Activated naive CD4-positive, alpha-beta T cell treated with anti-CD3 and anti-CD28 coated beads, Interleukin-2, amount 50 U/mL, for 72 hours (primary cell): ENCODE data around the gene CDH13. TPM values are rescaled to one million over a fixed set of nuclear protein-coding genes. Genes with fewer than 3 reads are reported as not detected.
A peak's percentile ranks its signal among the peaks of the same experiment; 100 is the strongest.

ENCODE experiments used
- ATAC-seq, 2 donors: fragments of 150-1000 bp; cut with Tn5 transposase; 2 replicates each; pipeline ENCODE4 v1.10.0; 2021; ENCODE audit warnings: mild to moderate bottlenecking in 2 of 2, moderate library complexity in 2 of 2
- DNase-seq, 2 donors: peaks; one replicate each; pipeline ENCODE4 v3.0.0; 2021 to 2022; ENCODE audit warnings: low spot score in 2 of 2
- H3K27ac Mint-ChIP-seq, 2 donors: one replicate each; pipeline ENCODE4 v1.8.0; 2022; ENCODE audit warnings: mild to moderate bottlenecking in 2 of 2, mixed read lengths in 2 of 2
- H3K36me3 Mint-ChIP-seq, 2 donors: one replicate each; pipeline ENCODE4 v1.8.0; 2022; ENCODE audit warnings: mixed read lengths in 2 of 2
- H3K9me3 Mint-ChIP-seq, 2 donors: one replicate each; pipeline ENCODE4 v1.8.0; 2022; ENCODE audit warnings: mixed read lengths in 2 of 2
- total RNA-seq, 2 donors: library from RNA; stranded (reverse); gene quantifications; one replicate each; pipeline ENCODE4 v1.2.3, GENCODE V29; 2022

CDH13 gene
- total RNA-seq, 2 donors from 2014 or later = not detected

GRCh38 chr16:83806036-83806435 lies 1179.3 kb downstream of the CDH13 start:
- no peak for ATAC-seq
- no peak for DNase-seq
- peaks cover 0 to 10% of the 10 kb centered on the region in 2 donors for H3K9me3 Mint-ChIP-seq
- no peak overlapping the region for H3K27ac Mint-ChIP-seq
- peaks cover 11 to 12% of the 10 kb centered on the region in 2 donors for H3K36me3 Mint-ChIP-seq

GRCh38 chr16:83806731-83807130 lies 1180.0 kb downstream of the CDH13 start:
- H3K36me3 Mint-ChIP-seq = peaks cover 11 to 12% of the 10 kb centered on the region in 2 donors
- H3K27ac Mint-ChIP-seq = peak overlapping the region; percentile 41 to 93
- ATAC-seq = no peak
- DNase-seq = no peak
- peaks cover 0 to 10% of the 10 kb centered on the region in 2 donors for H3K9me3 Mint-ChIP-seq

GRCh38 chr16:83807327-83807709 lies 1180.5 kb downstream of the CDH13 start:
- Mint-ChIP-seq H3K9me3 (peaks cover 0 to 10% of the 10 kb centered on the region in 2 donors), H3K27ac (peak overlapping the region; percentile 41 to 93), H3K36me3 (peaks cover 11 to 12% of the 10 kb centered on the region in 2 donors)
- DNase-seq (no peak), ATAC-seq (no peak)

- Mint-ChIP-seq H3K9me3 (peaks cover 0 to 10% of the 10 kb centered on the region in 2 donors), H3K27ac (peak within 1 kb of the TSS; percentile 93 to 98), H3K36me3 (peaks cover 15 to 16% of the 10 kb centered on the region in 2 donors)
- peak; percentile 91 to 94 for DNase-seq
- peak; percentile 97 to 98 for ATAC-seq
Observed at GRCh38 chr16:83807710-83808572, 1181.2 kb downstream of the CDH13 start, which contains the start of gene HSBP1. Gene HSBP1, plus strand, starts transcription at chr16:83807978. Its CDS starts 99 bp downstream, at chr16:83808077.

- H3K36me3 Mint-ChIP-seq = peaks cover 18% of the 10 kb centered on the region in 2 donors
- DNase-seq (no peak), ATAC-seq (no peak)
- peak overlapping the region; percentile 93 to 98 for H3K27ac Mint-ChIP-seq
- peaks cover 0 to 10% of the 10 kb centered on the region in 2 donors for H3K9me3 Mint-ChIP-seq
Observed at GRCh38 chr16:83808573-83809014, 1181.8 kb downstream of the CDH13 start.

GRCh38 chr16:83809092-83809491 lies 1182.3 kb downstream of the CDH13 start:
- ATAC-seq = no peak
- Mint-ChIP-seq H3K36me3 (peaks cover 18% of the 10 kb centered on the region in 2 donors), H3K27ac (peak overlapping the region; percentile 93 to 98), H3K9me3 (peaks cover 0 to 10% of the 10 kb centered on the region in 2 donors)
- DNase-seq = no peak

- no peak for ATAC-seq
- Mint-ChIP-seq H3K9me3 (peaks cover 0 to 10% of the 10 kb centered on the region in 2 donors), H3K36me3 (peaks cover 18% of the 10 kb centered on the region in 2 donors), H3K27ac (peak overlapping the region in 1 of 2 donors; percentile 68)
- DNase-seq = no peak
Observed at GRCh38 chr16:83810901-83811300, 1184.1 kb downstream of the CDH13 start.

GRCh38 chr16:83813823-83814658 lies 1187.3 kb downstream of the CDH13 start:
- Mint-ChIP-seq H3K36me3 (peaks cover 9 to 11% of the 10 kb centered on the region in 2 donors), H3K9me3 (no peaks in the 10 kb centered on the region), H3K27ac (no peak overlapping the region)
- ATAC-seq (peak in 1 of 2 donors; percentile 52), DNase-seq (no peak)

- Mint-ChIP-seq H3K36me3 (peaks cover 5 to 7% of the 10 kb centered on the region in 2 donors), H3K27ac (no peak overlapping the region), H3K9me3 (no peaks in the 10 kb centered on the region)
- ATAC-seq (no peak), DNase-seq (no peak)
Observed at GRCh38 chr16:83814659-83814985, 1187.9 kb downstream of the CDH13 start.

GRCh38 chr16:83817022-83817421 lies 1190.3 kb downstream of the CDH13 start:
- no peak overlapping the region for H3K27ac Mint-ChIP-seq
- DNase-seq (no peak), ATAC-seq (no peak)
- H3K9me3 Mint-ChIP-seq = no peaks in the 10 kb centered on the region
- peaks cover 5 to 7% of the 10 kb centered on the region in 2 donors for H3K36me3 Mint-ChIP-seq

- DNase-seq (no peak), ATAC-seq (no peak)
- H3K36me3 Mint-ChIP-seq = no peaks in the 10 kb centered on the region
- H3K9me3 Mint-ChIP-seq = no peaks in the 10 kb centered on the region
- H3K27ac Mint-ChIP-seq = no peak overlapping the region
Observed at GRCh38 chr16:83818276-83818675, 1191.5 kb downstream of the CDH13 start.

- no peaks in the 10 kb centered on the region for H3K9me3 Mint-ChIP-seq
- H3K36me3 Mint-ChIP-seq = no peaks in the 10 kb centered on the region
- ATAC-seq (no peak), DNase-seq (no peak)
- H3K27ac Mint-ChIP-seq = no peak overlapping the region
Observed at GRCh38 chr16:83819361-83819760, 1192.6 kb downstream of the CDH13 start.

- ATAC-seq (peak; percentile 95 to 97), DNase-seq (peak; percentile 77 to 88)
- H3K36me3 Mint-ChIP-seq = no peaks in the 10 kb centered on the region
- peak overlapping the region in 1 of 2 donors; percentile 74 for H3K27ac Mint-ChIP-seq
- no peaks in the 10 kb centered on the region for H3K9me3 Mint-ChIP-seq
Observed at GRCh38 chr16:83826146-83826913, 1199.6 kb downstream of the CDH13 start.

GRCh38 chr16:83830091-83830768 lies 1203.5 kb downstream of the CDH13 start:
- ATAC-seq (no peak), DNase-seq (no peak)
- H3K36me3 Mint-ChIP-seq = no peaks in the 10 kb centered on the region
- H3K27ac Mint-ChIP-seq = no peak overlapping the region
- H3K9me3 Mint-ChIP-seq = no peaks in the 10 kb centered on the region

- DNase-seq (no peak), ATAC-seq (no peak)
- no peaks in the 10 kb centered on the region for H3K9me3 Mint-ChIP-seq
- H3K27ac Mint-ChIP-seq = no peak overlapping the region
- no peaks in the 10 kb centered on the region for H3K36me3 Mint-ChIP-seq
Observed at GRCh38 chr16:83830769-83831455, 1204.1 kb downstream of the CDH13 start.
